ENCODE data around the gene INHA. TPM values are rescaled to one million over a fixed set of nuclear protein-coding genes. Genes with fewer than 3 reads are reported as not detected.

The INHA gene
- total RNA-seq, 1 experiment from 2014 or later, result 1.5 TPM

DNA sequence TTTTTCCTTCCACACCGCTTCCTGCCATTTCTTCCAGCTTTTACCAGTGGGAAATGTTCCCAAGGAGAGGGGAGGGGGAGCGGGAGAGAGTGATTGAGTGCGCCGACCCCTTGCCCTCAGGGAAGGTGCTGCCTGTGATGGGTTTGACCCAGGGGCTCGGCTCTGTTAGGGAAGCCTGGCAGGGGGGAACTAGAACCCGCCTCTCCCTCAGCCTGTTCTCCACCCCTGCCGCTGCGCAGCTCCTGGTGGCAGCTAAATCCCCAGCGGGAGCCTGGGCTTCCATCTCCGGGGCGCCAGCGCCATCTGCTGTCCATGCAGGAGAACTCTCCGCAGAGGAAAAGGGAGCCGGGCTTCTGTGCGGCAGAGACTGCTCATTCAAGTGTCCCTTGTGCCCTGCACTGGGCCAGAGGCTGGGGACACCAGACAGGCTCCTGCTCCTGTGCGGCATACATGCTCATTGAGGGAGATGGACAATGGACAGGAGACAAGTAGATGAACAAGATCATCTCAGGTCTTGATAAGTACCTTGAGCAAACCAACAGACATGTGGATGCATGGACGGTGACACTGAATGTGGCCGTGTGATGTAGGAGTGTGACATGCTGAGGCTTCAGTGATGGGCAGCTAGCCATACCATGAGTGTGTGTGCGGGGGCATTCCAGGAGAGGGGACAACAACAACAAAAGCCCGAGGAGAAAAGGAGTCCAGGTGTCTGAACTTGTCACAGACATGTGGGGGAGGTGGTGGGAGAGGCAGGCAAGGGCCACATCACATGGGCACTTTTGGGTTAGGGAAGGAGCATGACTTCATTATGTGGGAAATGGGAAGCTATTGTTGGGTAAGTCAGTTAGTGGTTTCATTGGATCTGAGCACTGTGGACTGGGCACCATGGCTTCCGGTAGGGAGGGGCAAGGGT is 41.8 kb upstream of the INHA start:
- H3K27ac ChIP-seq (ENCODE audit: low read length), result no peak overlapping the region
- H3K9me2 ChIP-seq (replicated peaks; ENCODE audit: low read length), result no peaks in the 10 kb centered on the region
- TF ChIP-seq, protein P1, sequence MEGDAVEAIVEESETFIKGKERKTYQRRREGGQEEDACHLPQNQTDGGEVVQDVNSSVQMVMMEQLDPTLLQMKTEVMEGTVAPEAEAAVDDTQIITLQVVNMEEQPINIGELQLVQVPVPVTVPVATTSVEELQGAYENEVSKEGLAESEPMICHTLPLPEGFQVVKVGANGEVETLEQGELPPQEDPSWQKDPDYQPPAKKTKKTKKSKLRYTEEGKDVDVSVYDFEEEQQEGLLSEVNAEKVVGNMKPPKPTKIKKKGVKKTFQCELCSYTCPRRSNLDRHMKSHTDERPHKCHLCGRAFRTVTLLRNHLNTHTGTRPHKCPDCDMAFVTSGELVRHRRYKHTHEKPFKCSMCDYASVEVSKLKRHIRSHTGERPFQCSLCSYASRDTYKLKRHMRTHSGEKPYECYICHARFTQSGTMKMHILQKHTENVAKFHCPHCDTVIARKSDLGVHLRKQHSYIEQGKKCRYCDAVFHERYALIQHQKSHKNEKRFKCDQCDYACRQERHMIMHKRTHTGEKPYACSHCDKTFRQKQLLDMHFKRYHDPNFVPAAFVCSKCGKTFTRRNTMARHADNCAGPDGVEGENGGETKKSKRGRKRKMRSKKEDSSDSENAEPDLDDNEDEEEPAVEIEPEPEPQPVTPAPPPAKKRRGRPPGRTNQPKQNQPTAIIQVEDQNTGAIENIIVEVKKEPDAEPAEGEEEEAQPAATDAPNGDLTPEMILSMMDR (conservative IDR thresholded peaks at IDR 0.05; ENCODE audit: low read depth, low read length), result peak; percentile 96
- TF ChIP-seq EZH2phosphoT487 (IDR thresholded peaks at IDR 0.05; ENCODE audit: borderline replicate concordance, low read length) (no peak), EZH2 (IDR thresholded peaks at IDR 0.05; ENCODE audit: low read length, unreplicated experiment) (no peak)
- H3K9me3 ChIP-seq (ENCODE audit: low read length), result no peaks in the 10 kb centered on the region
- no peaks in the 10 kb centered on the region for H3K36me3 ChIP-seq (ENCODE audit: low read depth, low read length)
- H3K4me1 ChIP-seq (ENCODE audit: insufficient read depth, low read length), result no peaks in the 10 kb centered on the region
- no peak overlapping the region for H3K9ac ChIP-seq (ENCODE audit: low read length)
- peak; percentile 91 for ATAC-seq
- intact Hi-C loops (cut with micrococcal nuclease), result loop anchor here (1.0 kb wide), 4 partner anchors 35 to 127 kb away; no protein-coding TSS in a partner anchor
- peak; percentile 91 for DNase-seq
- peak overlapping the region; percentile 65 for H2AFZ ChIP-seq (ENCODE audit: low read length)
- H3K4me2 ChIP-seq (ENCODE audit: low read length), result peak overlapping the region; percentile 75
- H3K79me2 ChIP-seq (ENCODE audit: low read length), result no peaks in the 10 kb centered on the region
- H4K20me1 ChIP-seq (ENCODE audit: low read length), result no peaks in the 10 kb centered on the region
- CTCF ChIA-PET, result interaction anchor here (0.5 to 2.2 kb wide), 22 partner anchors 8 to 529 kb away, joined by 3 to 47 read pairs (median 5); partner anchors contain the start of genes DNAJB2, DNPEP and GMPPA
- H3K4me3 ChIP-seq (ENCODE audit: low read length), result peak overlapping the region; percentile 57; the same call in 1 of the 2 replicates
- peaks cover 10% of the 10 kb centered on the region for H3K27me3 ChIP-seq (ENCODE audit: low read length)
- BruUV-seq (replicated peaks), result no TSS peak
- POLR2A ChIA-PET (ENCODE audit: unreplicated experiment), result interaction anchor here (0.6 kb wide), 1 partner anchor 35 kb away, joined by 3 read pairs; no protein-coding TSS in a partner anchor
- no peaks in the 10 kb centered on the region for H3F3A ChIP-seq (ENCODE audit: low read length, unreplicated experiment)

DNA sequence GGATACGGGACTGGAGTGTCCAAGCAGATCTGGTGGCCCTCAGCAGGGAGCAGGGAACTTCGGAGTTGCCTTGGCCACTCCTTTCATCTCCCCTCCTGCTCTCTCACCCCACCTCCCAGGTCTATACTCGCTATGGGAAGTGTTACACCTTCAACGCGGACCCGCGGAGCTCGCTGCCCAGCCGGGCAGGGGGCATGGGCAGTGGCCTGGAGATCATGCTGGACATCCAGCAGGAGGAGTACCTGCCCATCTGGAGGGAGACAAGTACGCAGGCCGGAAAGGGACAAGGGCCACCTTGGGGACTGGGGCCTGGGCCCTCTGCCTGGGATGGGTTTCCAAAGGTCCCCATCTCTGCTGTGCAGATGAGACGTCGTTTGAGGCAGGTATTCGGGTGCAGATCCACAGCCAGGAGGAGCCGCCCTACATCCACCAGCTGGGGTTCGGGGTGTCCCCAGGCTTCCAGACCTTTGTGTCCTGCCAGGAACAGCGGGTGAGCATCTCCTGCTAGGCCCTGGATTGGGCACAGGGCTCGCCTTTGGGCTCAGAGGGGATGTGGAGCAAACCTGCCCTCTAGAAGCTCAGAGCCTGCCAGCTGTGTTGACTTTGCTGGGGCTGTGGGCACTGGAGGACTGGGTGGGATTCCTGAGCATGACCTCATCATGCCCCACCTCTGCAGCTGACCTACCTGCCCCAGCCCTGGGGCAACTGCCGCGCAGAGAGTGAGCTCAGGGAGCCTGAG is 40.3 kb upstream of the INHA start:
- BruUV-seq (replicated peaks), result no TSS peak
- ChIA-PET POLR2A (ENCODE audit: unreplicated experiment) (no interaction called here), CTCF (no interaction called here)
- no peaks in the 10 kb centered on the region for H3K36me3 ChIP-seq (ENCODE audit: low read depth, low read length)
- H3K4me3 ChIP-seq (ENCODE audit: low read length), result no peak overlapping the region
- H3K9me2 ChIP-seq (replicated peaks; ENCODE audit: low read length), result no peaks in the 10 kb centered on the region
- no peak for ATAC-seq
- DNase-seq, result no peak
- no peaks in the 10 kb centered on the region for H3F3A ChIP-seq (ENCODE audit: low read length, unreplicated experiment)
- no peak overlapping the region for H3K27ac ChIP-seq (ENCODE audit: low read length)
- no peaks in the 10 kb centered on the region for H3K9me3 ChIP-seq (ENCODE audit: low read length)
- H3K9ac ChIP-seq (ENCODE audit: low read length), result no peak overlapping the region
- no peak overlapping the region for H3K4me2 ChIP-seq (ENCODE audit: low read length)
- H2AFZ ChIP-seq (ENCODE audit: low read length), result no peak overlapping the region
- H3K4me1 ChIP-seq (ENCODE audit: insufficient read depth, low read length), result no peaks in the 10 kb centered on the region
- TF ChIP-seq EZH2phosphoT487 (IDR thresholded peaks at IDR 0.05; ENCODE audit: borderline replicate concordance, low read length) (no peak), EZH2 (IDR thresholded peaks at IDR 0.05; ENCODE audit: low read length, unreplicated experiment) (no peak)
- TF ChIP-seq, protein P1 (conservative IDR thresholded peaks at IDR 0.05; ENCODE audit: low read depth, low read length), result no peak
- H4K20me1 ChIP-seq (ENCODE audit: low read length), result no peaks in the 10 kb centered on the region
- H3K27me3 ChIP-seq (ENCODE audit: low read length), result peaks cover 10% of the 10 kb centered on the region
- intact Hi-C loops (cut with micrococcal nuclease), result no loop called here
- H3K79me2 ChIP-seq (ENCODE audit: low read length), result no peaks in the 10 kb centered on the region
